ES-I3 (cell line): ENCODE results near the gene DLX1.
"Not testable (repeated sequence)": the region's sequence is repeated elsewhere in the genome, so short reads cannot be mapped to it uniquely, and the experiment has no call there.

Experiments
- H3K36me3 ChIP-seq: 2 replicates; pipeline ENCODE4 v1.6.1; 2013; ENCODE audit warnings: mild to moderate bottlenecking, low read length, control low read depth, moderate library complexity; ENCODE audit not compliant: insufficient read depth
- H3K4me1 ChIP-seq: 2 replicates; pipeline ENCODE4 v1.6.1; 2013; ENCODE audit warnings: mild to moderate bottlenecking, control low read depth, low read length; ENCODE audit not compliant: insufficient read depth
- H3K9ac ChIP-seq: 2 replicates; pipeline ENCODE4 v1.6.1; 2013; ENCODE audit warnings: low read depth, mild to moderate bottlenecking, low read length, moderate library complexity
- H3K9me3 ChIP-seq: 2 replicates; pipeline ENCODE4 v1.6.1; 2013; ENCODE audit warnings: mild to moderate bottlenecking, low read length, moderate library complexity; ENCODE audit not compliant: control insufficient read depth, insufficient read depth

Gene DLX1

GRCh38 chr2:172052000-172052983 is 33.0 kb upstream of the DLX1 start:
- no peaks in the 10 kb centered on the region for H3K9me3 ChIP-seq
- no peak overlapping the region for H3K9ac ChIP-seq
- no peaks in the 10 kb centered on the region for H3K36me3 ChIP-seq
- H3K4me1 ChIP-seq = peaks cover 6% of the 10 kb centered on the region; the same call in 1 of the 2 replicates

DNA sequence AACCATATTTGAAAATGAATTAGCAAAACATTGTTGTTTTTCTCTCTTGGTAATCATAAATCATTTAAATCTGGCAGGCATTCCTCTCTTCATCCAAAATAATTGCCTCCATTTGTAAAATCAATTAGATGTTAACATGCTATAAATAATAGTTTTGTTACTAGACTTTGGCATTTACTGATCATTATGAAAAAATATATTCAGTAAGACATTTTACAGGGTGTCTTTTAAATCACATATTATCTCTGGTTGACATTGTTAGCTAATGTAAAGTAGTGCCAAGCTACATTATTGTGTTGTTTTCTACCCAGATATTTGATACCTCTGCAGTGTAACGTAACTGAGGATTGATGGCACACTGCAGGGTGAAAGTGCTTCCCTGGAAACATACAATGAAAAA is 31.8 kb upstream of the DLX1 start:
- Histone ChIP-seq H3K4me1 (peaks cover 6% of the 10 kb centered on the region; the same call in 1 of the 2 replicates), H3K9ac (no peak overlapping the region), H3K36me3 (no peaks in the 10 kb centered on the region), H3K9me3 (no peaks in the 10 kb centered on the region)

DNA sequence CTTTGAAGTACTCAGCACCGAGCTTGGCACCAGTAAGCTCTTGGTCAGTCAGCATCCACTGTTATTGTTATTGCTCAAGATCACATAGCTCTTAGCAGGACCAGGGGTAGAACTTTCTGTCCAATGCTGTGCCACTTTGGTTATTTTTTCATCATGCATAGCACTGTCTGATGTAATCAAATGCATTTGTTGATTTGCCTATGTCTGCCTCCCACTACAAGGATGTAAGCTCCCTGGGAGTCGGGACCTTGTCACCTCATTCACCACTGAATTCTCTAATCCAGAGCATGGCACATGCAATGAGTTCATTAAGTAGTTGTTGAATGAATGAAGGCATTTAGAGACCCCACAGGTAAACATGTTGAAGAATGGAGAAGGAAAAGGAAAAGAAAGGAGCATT is 29.0 kb upstream of the DLX1 start:
- H3K9ac ChIP-seq = no peak overlapping the region
- H3K36me3 ChIP-seq = no peaks in the 10 kb centered on the region
- H3K9me3 ChIP-seq = 0 out of 2 replicates have a peak, but pooled peaks cover 3% of the 10 kb centered on the region
- H3K4me1 ChIP-seq = peaks cover 6% of the 10 kb centered on the region; the same call in 1 of the 2 replicates

- H3K4me1 ChIP-seq = no peaks in the 10 kb centered on the region
- no peaks in the 10 kb centered on the region for H3K36me3 ChIP-seq
- H3K9ac ChIP-seq = no peak overlapping the region
- 0 out of 2 replicates have a peak, but pooled peaks cover 3% of the 10 kb centered on the region for H3K9me3 ChIP-seq
These were observed 26.6 kb upstream of the DLX1 start for GRCh38 chr2:172058660-172059059.

- H3K36me3 ChIP-seq, H3K9me3 ChIP-seq, H3K4me1 ChIP-seq, H3K9ac ChIP-seq: not testable (repeated sequence)
These were observed 25.2 kb upstream of the DLX1 start for GRCh38 chr2:172060118-172060517.

DNA sequence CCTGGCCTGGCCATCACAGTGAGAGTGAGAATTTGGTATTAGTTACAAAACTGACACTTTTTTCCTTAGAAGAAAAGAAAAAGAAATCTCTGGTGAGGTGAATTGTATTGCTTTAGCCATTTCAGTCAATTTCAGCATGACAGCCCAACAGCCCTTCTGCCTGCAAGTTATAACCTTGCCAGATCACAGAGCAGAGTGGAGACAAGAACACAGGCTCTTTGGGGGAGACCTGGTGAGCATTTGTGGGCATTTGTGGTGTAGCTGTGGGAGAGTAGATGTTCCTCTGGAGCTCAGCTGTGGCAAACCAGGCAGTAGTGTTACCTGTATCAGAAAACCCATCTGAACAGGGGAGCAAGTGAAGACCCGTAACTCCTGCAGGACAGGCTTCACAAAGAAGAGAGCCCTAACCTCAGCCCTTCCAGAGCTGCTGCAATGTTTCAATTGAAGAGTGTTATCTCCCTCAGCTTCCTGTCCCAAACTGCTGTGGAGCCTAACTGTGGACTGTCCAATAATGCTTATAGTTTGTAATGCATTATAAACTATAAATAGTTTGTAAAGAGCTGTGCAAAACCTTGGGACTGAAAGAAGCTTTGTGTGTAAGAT is 22.8 kb upstream of the DLX1 start:
- Histone ChIP-seq H3K4me1 (no peaks in the 10 kb centered on the region), H3K36me3 (no peaks in the 10 kb centered on the region), H3K9me3 (0 out of 2 replicates have a peak, but pooled peaks cover 3% of the 10 kb centered on the region), H3K9ac (no peak overlapping the region)

DNA sequence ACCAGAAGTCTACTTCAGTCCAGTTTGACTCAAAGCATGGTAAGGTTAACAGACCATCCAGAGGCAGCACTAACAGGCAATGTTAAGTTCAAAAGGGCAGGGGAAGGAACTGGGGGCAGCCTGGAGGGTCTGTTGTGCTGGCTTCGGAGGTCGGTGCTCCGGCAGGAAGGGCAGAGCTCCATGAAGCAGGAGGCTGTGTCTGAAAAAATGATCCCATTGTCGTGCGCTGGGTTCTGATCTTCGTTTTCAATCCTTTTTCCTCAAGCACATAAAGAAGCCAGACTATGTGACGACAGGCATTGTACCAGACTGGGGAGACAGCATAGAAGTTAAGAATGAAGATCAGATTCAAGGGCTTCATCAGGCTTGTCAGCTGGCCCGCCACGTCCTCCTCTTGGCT is 21.9 kb upstream of the DLX1 start:
- H3K4me1 ChIP-seq = no peaks in the 10 kb centered on the region
- no peaks in the 10 kb centered on the region for H3K36me3 ChIP-seq
- 0 out of 2 replicates have a peak, but pooled peaks cover 3% of the 10 kb centered on the region for H3K9me3 ChIP-seq
- no peak overlapping the region for H3K9ac ChIP-seq

DNA sequence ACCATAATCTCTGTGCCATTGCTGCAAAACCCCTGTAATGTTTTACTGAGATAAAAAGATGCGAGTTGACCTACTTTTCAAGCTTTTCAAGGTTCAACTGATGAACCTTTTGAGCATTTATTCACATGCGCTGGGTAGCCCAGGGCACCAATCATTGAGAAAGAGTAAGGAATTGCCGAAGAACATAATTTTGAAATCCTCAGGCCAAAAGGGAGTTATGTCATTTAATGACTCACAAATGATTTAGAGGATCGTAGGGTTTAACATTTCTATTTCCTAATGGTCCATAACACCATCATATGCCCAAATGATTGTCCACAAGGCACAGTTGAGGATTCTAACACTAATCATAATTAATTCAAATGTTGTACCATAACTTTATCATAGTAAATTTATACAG is 20.2 kb upstream of the DLX1 start:
- H3K9me3 ChIP-seq = no peaks in the 10 kb centered on the region
- no peak overlapping the region for H3K9ac ChIP-seq
- no peaks in the 10 kb centered on the region for H3K4me1 ChIP-seq
- H3K36me3 ChIP-seq = no peaks in the 10 kb centered on the region

DNA sequence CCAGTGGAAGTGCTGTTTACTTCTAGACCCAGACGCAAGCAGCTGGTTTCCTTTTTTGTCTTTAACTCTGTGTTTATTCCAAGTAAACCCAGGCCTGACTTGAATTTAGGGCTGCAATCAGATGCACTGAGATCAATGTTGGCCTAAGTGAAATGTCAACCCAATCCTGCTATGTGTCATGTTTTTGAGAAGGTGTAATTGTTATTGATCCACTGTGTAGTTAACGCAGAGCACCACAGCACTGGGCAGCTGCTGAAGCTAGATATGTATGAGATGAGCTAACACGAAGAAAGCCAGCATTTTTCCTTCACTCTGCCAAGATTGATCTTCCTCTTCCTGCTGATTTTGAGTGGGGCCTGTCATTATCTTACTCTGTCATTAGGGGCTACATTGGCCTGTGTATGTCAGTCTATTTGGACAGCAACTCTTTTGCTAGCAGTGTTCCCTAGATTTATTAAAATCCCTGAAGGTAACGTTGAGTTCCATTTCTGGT is 18.9 kb upstream of the DLX1 start:
- H3K9ac ChIP-seq = no peak overlapping the region
- H3K4me1 ChIP-seq = no peaks in the 10 kb centered on the region
- H3K36me3 ChIP-seq = no peaks in the 10 kb centered on the region
- no peaks in the 10 kb centered on the region for H3K9me3 ChIP-seq

- not testable (repeated sequence) for H3K4me1 ChIP-seq, H3K9ac ChIP-seq, H3K9me3 ChIP-seq, H3K36me3 ChIP-seq
These were observed 17.4 kb upstream of the DLX1 start for GRCh38 chr2:172067905-172068304.

DNA sequence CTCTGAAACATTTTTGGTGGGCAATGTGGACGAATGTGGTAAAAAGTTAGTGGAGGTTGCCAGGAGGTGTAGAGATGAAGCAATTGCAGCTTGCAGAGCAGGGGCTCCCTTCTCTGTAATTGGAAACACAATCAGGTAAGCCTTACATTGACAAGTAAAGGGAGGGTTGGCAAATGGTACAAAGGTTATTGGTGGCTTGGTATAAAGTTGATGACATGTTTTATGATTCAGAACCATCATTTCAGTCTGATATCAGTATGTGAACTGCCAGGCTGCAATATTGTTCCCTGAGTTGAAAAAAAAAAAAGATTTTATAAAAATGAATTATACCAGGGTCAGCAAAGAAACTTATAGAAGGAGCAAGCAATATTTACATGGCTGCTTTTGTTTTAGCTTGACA is 14.4 kb upstream of the DLX1 start:
- H3K9me3 ChIP-seq = no peaks in the 10 kb centered on the region
- no peaks in the 10 kb centered on the region for H3K36me3 ChIP-seq
- H3K9ac ChIP-seq = no peak overlapping the region
- no peaks in the 10 kb centered on the region for H3K4me1 ChIP-seq

DNA sequence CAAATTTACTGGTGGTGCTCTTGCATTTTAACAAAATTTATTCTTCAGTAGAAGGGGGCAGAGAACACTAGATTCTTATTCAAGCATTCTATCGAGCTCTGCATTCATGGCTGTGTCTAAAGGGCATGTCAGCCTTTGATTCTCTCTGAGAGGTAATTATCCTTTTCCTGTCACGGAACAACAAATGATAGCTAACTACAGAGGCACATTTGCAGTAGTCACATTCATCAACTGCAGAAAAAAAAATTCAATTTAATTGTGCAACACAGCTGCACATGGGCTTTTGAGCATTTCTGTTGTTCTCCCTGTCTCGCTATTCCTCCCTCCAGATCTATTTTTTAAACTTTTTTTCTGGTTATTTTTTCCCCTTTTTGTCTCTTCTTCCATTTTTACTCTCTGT is 13.0 kb upstream of the DLX1 start:
- H3K36me3 ChIP-seq = no peaks in the 10 kb centered on the region
- H3K4me1 ChIP-seq = no peaks in the 10 kb centered on the region
- no peak overlapping the region for H3K9ac ChIP-seq
- H3K9me3 ChIP-seq = no peaks in the 10 kb centered on the region

GRCh38 chr2:172072706-172073105 is 12.6 kb upstream of the DLX1 start:
- H3K4me1 ChIP-seq = no peaks in the 10 kb centered on the region
- no peak overlapping the region for H3K9ac ChIP-seq
- no peaks in the 10 kb centered on the region for H3K36me3 ChIP-seq
- H3K9me3 ChIP-seq = no peaks in the 10 kb centered on the region

DNA sequence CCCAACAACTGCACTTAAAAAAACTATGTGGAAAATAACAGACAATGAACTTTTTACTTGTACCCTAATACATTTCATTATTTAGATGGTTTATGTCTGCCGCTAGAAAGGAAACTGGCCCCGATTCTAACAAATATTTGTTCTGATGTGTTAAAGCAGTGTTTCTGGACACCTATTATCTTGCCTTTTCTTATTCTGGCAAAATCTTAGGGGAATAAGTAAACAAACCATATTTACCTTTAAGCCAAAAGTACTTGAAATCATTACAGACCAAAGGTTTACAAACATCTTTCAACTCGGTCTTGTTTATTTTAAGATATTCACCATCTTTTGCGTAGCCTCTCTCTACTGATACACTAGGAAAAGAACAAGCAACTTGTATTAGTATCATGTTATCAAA is 11.8 kb upstream of the DLX1 start:
- Histone ChIP-seq H3K4me1 (no peaks in the 10 kb centered on the region), H3K9me3 (no peaks in the 10 kb centered on the region), H3K36me3 (no peaks in the 10 kb centered on the region), H3K9ac (no peak overlapping the region)

DNA sequence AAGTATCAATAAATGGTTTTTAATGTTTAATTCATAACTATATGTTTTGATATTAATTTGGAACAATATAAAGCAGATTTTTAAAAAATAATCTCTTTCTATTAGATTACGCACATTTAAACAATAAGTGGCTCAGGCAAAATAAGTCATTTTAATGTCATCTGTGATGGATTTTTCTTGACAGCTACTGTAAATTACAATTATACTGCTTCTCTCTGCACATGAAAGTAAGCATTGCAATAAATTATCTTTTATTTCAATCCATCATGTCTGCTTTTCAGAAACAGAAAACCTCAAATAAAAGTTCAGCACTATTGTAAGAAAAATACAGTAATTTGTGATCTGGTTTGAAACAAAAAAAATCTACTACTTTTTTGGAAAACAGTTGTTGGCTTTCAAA is 11.1 kb upstream of the DLX1 start:
- Histone ChIP-seq H3K4me1 (no peaks in the 10 kb centered on the region), H3K9ac (no peak overlapping the region), H3K36me3 (no peaks in the 10 kb centered on the region)

More for the DNA sequence above, 11.1 kb upstream of the DLX1 start:
- H3K9me3 ChIP-seq = no peaks in the 10 kb centered on the region
